Measurements from ENCODE around the gene DPYSL3.

The DPYSL3 gene

GRCh38 chr5:147487031-147487750 is 22.7 kb downstream of the DPYSL3 start:
- no peaks in the 10 kb centered on the region for H3K9me2 ChIP-seq (replicated peaks; ENCODE audit: control insufficient read depth, low read length)
- H3K27me3 ChIP-seq (ENCODE audit: control insufficient read depth, low read length): 0 out of 2 replicates have a peak, but pooled peaks cover 2% of the 10 kb centered on the region
- H3K4me1 ChIP-seq (ENCODE audit: control insufficient read depth, low read length): no peaks in the 10 kb centered on the region
- no peaks in the 10 kb centered on the region for H4K20me1 ChIP-seq (ENCODE audit: control insufficient read depth, insufficient read depth, low read depth, low read length)
- TF ChIP-seq CTCF (IDR thresholded peaks at IDR 0.05; ENCODE audit: low read depth, low read length, poor library complexity, severe bottlenecking) (no peak), EZH2phosphoT487 (IDR thresholded peaks at IDR 0.05; ENCODE audit: borderline replicate concordance, low read length) (no peak)
- no peaks in the 10 kb centered on the region for H3K9me3 ChIP-seq (ENCODE audit: control insufficient read depth, insufficient read depth, low read length)
- H3K4me3 ChIP-seq (ENCODE audit: low read length): no peak overlapping the region
- no peak overlapping the region for H3K27ac ChIP-seq (ENCODE audit: low read depth, low read length)
- H3K79me2 ChIP-seq (ENCODE audit: control insufficient read depth, low read length): no peaks in the 10 kb centered on the region
- H3F3A ChIP-seq (ENCODE audit: control insufficient read depth, insufficient read depth): no peaks in the 10 kb centered on the region
- no peak overlapping the region for H3K4me2 ChIP-seq (ENCODE audit: low read length)
- H3K36me3 ChIP-seq (ENCODE audit: control insufficient read depth, low read length): no peaks in the 10 kb centered on the region

GRCh38 chr5:147485814-147486213 is 24.1 kb downstream of the DPYSL3 start:
- H3K27me3 ChIP-seq (ENCODE audit: control insufficient read depth, low read length): no peaks in the 10 kb centered on the region
- TF ChIP-seq CTCF (IDR thresholded peaks at IDR 0.05; ENCODE audit: low read depth, low read length, poor library complexity, severe bottlenecking) (no peak), EZH2phosphoT487 (IDR thresholded peaks at IDR 0.05; ENCODE audit: borderline replicate concordance, low read length) (no peak)
- H3F3A ChIP-seq (ENCODE audit: control insufficient read depth, insufficient read depth): no peaks in the 10 kb centered on the region
- H3K79me2 ChIP-seq (ENCODE audit: control insufficient read depth, low read length): no peaks in the 10 kb centered on the region
- no peak overlapping the region for H3K4me3 ChIP-seq (ENCODE audit: low read length)
- no peaks in the 10 kb centered on the region for H3K36me3 ChIP-seq (ENCODE audit: control insufficient read depth, low read length)
- no peaks in the 10 kb centered on the region for H4K20me1 ChIP-seq (ENCODE audit: control insufficient read depth, insufficient read depth, low read depth, low read length)
- no peak overlapping the region for H3K4me2 ChIP-seq (ENCODE audit: low read length)
- H3K9me2 ChIP-seq (replicated peaks; ENCODE audit: control insufficient read depth, low read length): no peaks in the 10 kb centered on the region
- no peaks in the 10 kb centered on the region for H3K9me3 ChIP-seq (ENCODE audit: control insufficient read depth, insufficient read depth, low read length)
- H3K4me1 ChIP-seq (ENCODE audit: control insufficient read depth, low read length): no peaks in the 10 kb centered on the region
- no peak overlapping the region for H3K27ac ChIP-seq (ENCODE audit: low read depth, low read length)

GRCh38 chr5:147485046-147485445 is 24.8 kb downstream of the DPYSL3 start:
- H3K79me2 ChIP-seq (ENCODE audit: control insufficient read depth, low read length): no peaks in the 10 kb centered on the region
- H3K27me3 ChIP-seq (ENCODE audit: control insufficient read depth, low read length): no peaks in the 10 kb centered on the region
- TF ChIP-seq EZH2phosphoT487 (IDR thresholded peaks at IDR 0.05; ENCODE audit: borderline replicate concordance, low read length) (no peak), CTCF (IDR thresholded peaks at IDR 0.05; ENCODE audit: low read depth, low read length, poor library complexity, severe bottlenecking) (no peak)
- no peaks in the 10 kb centered on the region for H3F3A ChIP-seq (ENCODE audit: control insufficient read depth, insufficient read depth)
- no peak overlapping the region for H3K27ac ChIP-seq (ENCODE audit: low read depth, low read length)
- no peak overlapping the region for H3K4me2 ChIP-seq (ENCODE audit: low read length)
- no peaks in the 10 kb centered on the region for H4K20me1 ChIP-seq (ENCODE audit: control insufficient read depth, insufficient read depth, low read depth, low read length)
- H3K36me3 ChIP-seq (ENCODE audit: control insufficient read depth, low read length): no peaks in the 10 kb centered on the region
- no peak overlapping the region for H3K4me3 ChIP-seq (ENCODE audit: low read length)
- no peaks in the 10 kb centered on the region for H3K9me2 ChIP-seq (replicated peaks; ENCODE audit: control insufficient read depth, low read length)
- H3K4me1 ChIP-seq (ENCODE audit: control insufficient read depth, low read length): no peaks in the 10 kb centered on the region
- no peaks in the 10 kb centered on the region for H3K9me3 ChIP-seq (ENCODE audit: control insufficient read depth, insufficient read depth, low read length)

Data from DOHH2 (cell line).